AG04450 (cell line): ENCODE measurements around the gene PDGFD. TPM values are rescaled to one million over a fixed set of nuclear protein-coding genes. Genes with fewer than 3 reads are reported as not detected.

ENCODE experiments used
- CTCF ChIA-PET: fragments of 300-600, 350-600 bp; formaldehyde crosslinking; extraction: SDS; loops from one replicate; lab custom pipeline; 2022; ENCODE audit warnings: antibody characterized with exemption, inconsistent platforms; lab: Charles Lee
- POLR2A ChIA-PET: fragments of 350-600 bp; formaldehyde crosslinking; extraction: SDS; loops from one replicate; lab custom pipeline; 2021; ENCODE audit warnings: antibody characterized with exemption, inconsistent platforms; lab: Yijun Ruan, JAX
- DNase-seq: peaks from one replicate; pipeline ENCODE4 v3.0.0-alpha.2; 2011; ENCODE audit warnings: low read depth, low spot score
- H3K27ac ChIP-seq: one replicate; pipeline ENCODE4 v1.5.1; 2012; ENCODE audit warnings: low read depth, low read length, control low read depth
- H3K27me3 ChIP-seq: one replicate; pipeline ENCODE4 v1.6.0; 2012; ENCODE audit warnings: low read length; ENCODE audit not compliant: control insufficient read depth, insufficient read depth
- H3K4me3 ChIP-seq: 2 replicates; pipeline ENCODE4 v1.5.1; 2011; ENCODE audit warnings: mild to moderate bottlenecking, low read depth, low read length, control low read depth
- H3K9me3 ChIP-seq: 2 replicates; pipeline ENCODE4 v1.5.1; 2012; ENCODE audit warnings: low read length; ENCODE audit not compliant: control insufficient read depth, insufficient read depth
- polyA plus RNA-seq: library from polyadenylated mRNA; depleted of rRNA; stranded (reverse); fragments of >200 nt; gene quantifications from 2 replicates; pipeline ENCODE4 v1.2.3, GENCODE V29; 2011
- TF ChIP-seq, protein P1 (sequence below): IDR thresholded peaks from 2 replicates; pipeline ENCODE4 v1.5.1; 2011; ENCODE audit warnings: low read depth, low read length, control low read depth, inconsistent platforms

The PDGFD gene
- polyA plus RNA-seq, 1 experiment: 58.1 TPM

DNA sequence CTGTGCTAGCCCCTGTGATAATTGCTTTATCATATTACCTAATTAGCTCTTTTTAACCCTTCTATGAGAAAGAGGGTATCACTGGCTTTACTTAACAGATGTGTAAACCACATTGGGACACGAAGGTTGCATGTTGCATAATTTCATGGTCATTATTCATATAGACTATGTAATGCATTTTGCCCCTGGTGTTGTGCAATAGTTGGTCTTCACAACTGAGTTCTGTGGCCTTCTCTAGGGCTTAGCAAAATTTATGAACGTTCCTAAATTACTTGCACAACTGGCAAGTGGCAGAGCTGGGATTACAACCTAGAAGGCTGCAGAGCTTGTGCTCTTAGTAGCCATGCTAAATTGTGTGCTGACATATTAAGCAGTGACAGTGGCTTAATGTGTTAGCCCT lies 34.6 kb upstream of the PDGFD start:
- no peak for DNase-seq
- no peak overlapping the region for H3K4me3 ChIP-seq
- H3K27me3 ChIP-seq: no peaks in the 10 kb centered on the region
- H3K9me3 ChIP-seq: no peaks in the 10 kb centered on the region; the same call in 1 of the 2 replicates
- ChIA-PET POLR2A (no interaction called here), CTCF (no interaction called here)
- H3K27ac ChIP-seq: no peak overlapping the region
- TF ChIP-seq, protein P1, sequence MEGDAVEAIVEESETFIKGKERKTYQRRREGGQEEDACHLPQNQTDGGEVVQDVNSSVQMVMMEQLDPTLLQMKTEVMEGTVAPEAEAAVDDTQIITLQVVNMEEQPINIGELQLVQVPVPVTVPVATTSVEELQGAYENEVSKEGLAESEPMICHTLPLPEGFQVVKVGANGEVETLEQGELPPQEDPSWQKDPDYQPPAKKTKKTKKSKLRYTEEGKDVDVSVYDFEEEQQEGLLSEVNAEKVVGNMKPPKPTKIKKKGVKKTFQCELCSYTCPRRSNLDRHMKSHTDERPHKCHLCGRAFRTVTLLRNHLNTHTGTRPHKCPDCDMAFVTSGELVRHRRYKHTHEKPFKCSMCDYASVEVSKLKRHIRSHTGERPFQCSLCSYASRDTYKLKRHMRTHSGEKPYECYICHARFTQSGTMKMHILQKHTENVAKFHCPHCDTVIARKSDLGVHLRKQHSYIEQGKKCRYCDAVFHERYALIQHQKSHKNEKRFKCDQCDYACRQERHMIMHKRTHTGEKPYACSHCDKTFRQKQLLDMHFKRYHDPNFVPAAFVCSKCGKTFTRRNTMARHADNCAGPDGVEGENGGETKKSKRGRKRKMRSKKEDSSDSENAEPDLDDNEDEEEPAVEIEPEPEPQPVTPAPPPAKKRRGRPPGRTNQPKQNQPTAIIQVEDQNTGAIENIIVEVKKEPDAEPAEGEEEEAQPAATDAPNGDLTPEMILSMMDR: no peak

DNA sequence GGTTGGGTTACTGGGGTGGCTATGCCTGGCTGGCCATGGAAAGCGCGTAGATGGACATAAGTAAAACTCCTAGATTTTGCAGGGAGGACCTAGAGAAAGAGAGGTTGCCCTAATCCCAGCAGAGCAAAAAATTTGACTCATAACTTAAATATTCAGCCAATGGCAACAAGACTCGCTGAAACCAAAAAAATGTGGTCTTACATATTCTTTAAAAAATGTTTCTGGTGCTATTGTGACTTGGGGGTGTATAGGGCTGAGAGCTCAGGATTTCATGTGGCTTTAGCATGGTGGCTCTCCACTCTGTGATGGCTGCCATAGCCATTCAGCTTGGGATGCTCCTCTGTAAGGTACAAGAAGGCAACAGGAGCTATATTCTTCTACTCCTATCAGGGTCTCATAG lies 27.2 kb upstream of the PDGFD start:
- peak; percentile 3 for DNase-seq
- TF ChIP-seq, protein P1: no peak
- Histone ChIP-seq H3K27me3 (no peaks in the 10 kb centered on the region), H3K9me3 (no peaks in the 10 kb centered on the region; the same call in 1 of the 2 replicates), H3K27ac (no peak overlapping the region), H3K4me3 (no peak overlapping the region)
- POLR2A ChIA-PET: no interaction called here
- CTCF ChIA-PET: no interaction called here

DNA sequence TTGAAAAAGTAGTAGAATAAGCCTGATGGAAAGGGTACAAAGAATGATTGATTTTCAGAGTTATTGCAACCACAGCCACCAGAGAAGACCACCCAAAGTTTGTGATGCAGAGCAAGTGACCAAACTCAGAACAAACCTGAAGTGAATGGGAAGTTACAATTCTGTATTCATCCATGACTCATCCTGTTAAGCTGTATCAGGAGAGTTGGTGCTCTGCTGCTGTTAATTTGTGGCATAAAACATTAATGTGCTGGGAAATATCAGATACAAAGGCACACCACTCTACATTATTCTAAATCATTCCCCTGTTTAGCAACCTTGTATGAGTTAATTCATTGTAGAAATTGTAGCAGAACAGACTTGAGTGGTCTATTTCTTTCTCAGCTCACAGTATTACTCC lies 19.6 kb upstream of the PDGFD start:
- Histone ChIP-seq H3K27ac (no peak overlapping the region), H3K27me3 (no peaks in the 10 kb centered on the region), H3K4me3 (no peak overlapping the region), H3K9me3 (no peaks in the 10 kb centered on the region)
- ChIA-PET CTCF (no interaction called here), POLR2A (no interaction called here)
- no peak for DNase-seq
- TF ChIP-seq, protein P1: no peak

GRCh38 chr11:104175769-104176168 lies 11.8 kb upstream of the PDGFD start:
- no peak overlapping the region for H3K27ac ChIP-seq
- no peak overlapping the region for H3K4me3 ChIP-seq
- no peak for DNase-seq
- no peaks in the 10 kb centered on the region for H3K27me3 ChIP-seq
- TF ChIP-seq, protein P1: no peak
- POLR2A ChIA-PET: no interaction called here
- CTCF ChIA-PET: no interaction called here
- no peaks in the 10 kb centered on the region for H3K9me3 ChIP-seq

DNA sequence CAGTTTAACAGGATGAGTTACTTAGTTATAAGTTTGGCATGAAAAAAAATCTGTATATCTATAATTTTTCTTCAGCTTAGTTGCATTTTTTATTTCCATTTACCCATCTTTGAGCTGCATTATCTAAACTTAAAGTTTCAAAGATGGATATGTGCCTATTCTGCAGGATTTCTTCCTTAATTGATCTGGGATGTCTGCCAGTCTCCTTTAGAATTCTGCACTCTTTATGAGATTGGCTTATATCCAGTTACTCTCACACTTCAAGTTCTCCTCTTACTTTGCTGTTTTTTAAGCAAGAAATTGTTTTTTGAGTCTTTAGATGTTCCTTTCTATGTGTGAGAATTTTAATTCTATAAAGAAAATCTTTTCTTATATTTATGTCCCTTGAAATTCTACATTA lies 5.1 kb upstream of the PDGFD start:
- H3K27ac ChIP-seq: no peak overlapping the region
- H3K27me3 ChIP-seq: no peaks in the 10 kb centered on the region
- CTCF ChIA-PET: no interaction called here
- H3K9me3 ChIP-seq: no peaks in the 10 kb centered on the region
- H3K4me3 ChIP-seq: no peak overlapping the region
- TF ChIP-seq, protein P1: no peak
- POLR2A ChIA-PET: no interaction called here
- DNase-seq: no peak
